ENCODE data around the gene HCN4.

- TF ChIP-seq ATF2 (CRISPR knock-in tag; IDR thresholded peaks at IDR 0.05; ENCODE audit: borderline replicate concordance, low read depth) = no peak
- TF ChIP-seq TCF7 (CRISPR knock-in tag; IDR thresholded peaks at IDR 0.05; ENCODE audit: low read depth) = no peak
- no peak for TF ChIP-seq JUN (CRISPR knock-in tag; IDR thresholded peaks at IDR 0.05)
These were observed 1.4 kb upstream of the HCN4 start for GRCh38 chr15:73370151-73370550.

All from WTC11 (cell line).